IMR-90 (cell line): ENCODE results near the gene TSPAN4. TPM values are rescaled to one million over a fixed set of nuclear protein-coding genes. Genes with fewer than 3 reads are reported as not detected.

ENCODE experiments used
- ATAC-seq: fragments of 200-7000 bp; cut with Tn5 transposase; 2 replicates; pipeline ENCODE4 v1.9.1; 2020; ENCODE audit warnings: low read depth, mild to moderate bottlenecking, moderate library complexity
- BruUV-seq: library from RNA; stranded (reverse); fragments of 400-500 nt; replicated peaks from 2 replicates; lab custom pipeline; 2021; lab: Mats Ljungman, UMichigan
- CTCF ChIA-PET: fragments of 300-600 bp; formaldehyde crosslinking; extraction: SDS; loops from one replicate; lab custom pipeline; 2021; ENCODE audit warnings: antibody characterized with exemption; lab: Yijun Ruan, JAX
- POLR2A ChIA-PET: fragments of 300-600 bp; sonication (Branson Sonifier 250); formaldehyde crosslinking; loops from one replicate; lab custom pipeline; 2022; ENCODE audit warnings: antibody characterized with exemption; ENCODE audit not compliant: unreplicated experiment; lab: Charles Lee
- DNase-seq: peaks from one replicate; pipeline ENCODE4 v3.0.0; 2013
- H2AFZ ChIP-seq: replicated peaks from 2 replicates; pipeline ENCODE3; 2013; ENCODE audit warnings: low read length, mild to moderate bottlenecking; ENCODE audit not compliant: poor library complexity
- H2AK5ac ChIP-seq: 2 replicates; pipeline ENCODE4 v1.6.1; 2013; ENCODE audit warnings: low read depth, low read length, inconsistent platforms
- H2AK9ac ChIP-seq: replicated peaks from 2 replicates; pipeline ENCODE3; 2013; ENCODE audit warnings: mild to moderate bottlenecking, low read depth, low read length, moderate library complexity; ENCODE audit not compliant: poor library complexity
- H2BK120ac ChIP-seq: 2 replicates; pipeline ENCODE4 v1.6.1; 2013; ENCODE audit warnings: low read depth, low read length, inconsistent platforms
- H2BK15ac ChIP-seq: 3 replicates; pipeline ENCODE4 v1.6.1; 2013; ENCODE audit warnings: low read depth, low read length, inconsistent platforms
- H2BK20ac ChIP-seq: 2 replicates; pipeline ENCODE4 v1.6.1; 2013; ENCODE audit warnings: low read depth, mild to moderate bottlenecking, inconsistent platforms, low read length, moderate library complexity
- H2BK5ac ChIP-seq: 2 replicates; pipeline ENCODE4 v1.6.1; 2013; ENCODE audit warnings: mild to moderate bottlenecking, low read depth, low read length, inconsistent platforms; ENCODE audit not compliant: poor library complexity, severe bottlenecking
- H3K14ac ChIP-seq: replicated peaks from 2 replicates; pipeline ENCODE4 v1.6.1; 2013; ENCODE audit warnings: low read depth, low read length, inconsistent platforms
- H3K18ac ChIP-seq: 2 replicates; pipeline ENCODE4 v1.6.1; 2013; ENCODE audit warnings: low read depth, low read length, control low read depth
- H3K23ac ChIP-seq: 2 replicates; pipeline ENCODE4 v1.6.1; 2013; ENCODE audit warnings: low read depth, low read length, inconsistent platforms
- H3K27ac ChIP-seq: 2 replicates; pipeline ENCODE4 v1.5.1; 2013; ENCODE audit warnings: mild to moderate bottlenecking, control low read depth, low read length; ENCODE audit not compliant: insufficient read depth
- H3K27me3 ChIP-seq: 2 replicates; pipeline ENCODE4 v1.6.1; 2013; ENCODE audit warnings: low read length; ENCODE audit not compliant: control insufficient read depth, insufficient read depth
- H3K36me3 ChIP-seq: 2 replicates; pipeline ENCODE4 v1.6.1; 2013; ENCODE audit warnings: low read length, mixed read lengths; ENCODE audit not compliant: control insufficient read depth, insufficient read depth
- H3K4ac ChIP-seq: 2 replicates; pipeline ENCODE4 v1.6.1; 2013; ENCODE audit warnings: low read depth, low read length, inconsistent platforms
- H3K4me1 ChIP-seq: 2 replicates; pipeline ENCODE4 v1.6.1; 2013; ENCODE audit warnings: low read length, mixed read lengths; ENCODE audit not compliant: control insufficient read depth, insufficient read depth
- H3K4me2 ChIP-seq: 2 replicates; pipeline ENCODE4 v1.6.1; 2013; ENCODE audit warnings: low read depth, mild to moderate bottlenecking, control low read depth, low read length, moderate library complexity
- H3K4me3 ChIP-seq: 2 replicates; pipeline ENCODE4 v1.5.1; 2013; ENCODE audit warnings: low read depth, mild to moderate bottlenecking, control low read depth, low read length, moderate library complexity; ENCODE audit not compliant: insufficient read depth
- H3K56ac ChIP-seq: 2 replicates; pipeline ENCODE4 v1.6.1; 2013; ENCODE audit warnings: low read length, inconsistent platforms; ENCODE audit not compliant: insufficient read depth; ENCODE audit errors: extremely low read depth
- H3K79me1 ChIP-seq, 2 experiments: 2 replicates each; pipeline ENCODE4 v1.6.1; 2013; ENCODE audit warnings: low read length in 2 of 2, inconsistent platforms in 1 of 2, low read depth in 1 of 2
- H3K9ac ChIP-seq: 2 replicates; pipeline ENCODE4 v1.6.1; 2013; ENCODE audit warnings: low read depth, low read length, control low read depth
- H3K9me1 ChIP-seq: 2 replicates; pipeline ENCODE4 v1.6.1; 2013; ENCODE audit warnings: low read length, inconsistent platforms; ENCODE audit not compliant: insufficient read depth
- H3K9me3 ChIP-seq: 2 replicates; pipeline ENCODE4 v1.6.1; 2013; ENCODE audit warnings: low read length; ENCODE audit not compliant: control insufficient read depth, insufficient read depth
- H4K20me1 ChIP-seq: 2 replicates; pipeline ENCODE4 v1.6.1; 2013; ENCODE audit warnings: low read length, inconsistent platforms; ENCODE audit not compliant: insufficient read depth
- H4K5ac ChIP-seq: 2 replicates; pipeline ENCODE4 v1.6.1; 2013; ENCODE audit warnings: mild to moderate bottlenecking, low read depth, low read length, control low read depth
- H4K8ac ChIP-seq, 2 experiments: 2 replicates each; pipeline ENCODE4 v1.6.1; 2013; ENCODE audit warnings: low read depth in 2 of 2, low read length in 2 of 2, control low read depth in 1 of 2, inconsistent platforms in 1 of 2
- H4K91ac ChIP-seq: 2 replicates; pipeline ENCODE4 v1.6.1; 2013; ENCODE audit warnings: low read depth, low read length, inconsistent platforms; ENCODE audit not compliant: insufficient read depth
- BHLHE40 ChIP-seq: fragments of 150-350 bp; IDR thresholded peaks from 2 replicates; pipeline ENCODE4 v1.6.1; 2016; ENCODE audit warnings: mild to moderate bottlenecking, low read depth, low read length
- CEBPB ChIP-seq: IDR thresholded peaks from 2 replicates; pipeline ENCODE4 v1.6.1; 2012; ENCODE audit warnings: low read depth, low read length, improper control_type of control experiment
- CHD1 ChIP-seq: IDR thresholded peaks from 2 replicates; pipeline ENCODE4 v1.6.1; 2012; ENCODE audit warnings: low read depth, low read length, improper control_type of control experiment
- FOS ChIP-seq: fragments of 150-350 bp; IDR thresholded peaks from 2 replicates; pipeline ENCODE4 v1.6.1; 2016; ENCODE audit warnings: low read depth, low read length
- MAFK ChIP-seq: IDR thresholded peaks from 2 replicates; pipeline ENCODE4 v1.6.1; 2012; ENCODE audit warnings: low read depth, low read length, improper control_type of control experiment
- MAZ ChIP-seq: IDR thresholded peaks from 2 replicates; pipeline ENCODE4 v1.6.1; 2012; ENCODE audit warnings: low read depth, mild to moderate bottlenecking, low read length, improper control_type of control experiment, moderate library complexity, borderline replicate concordance
- MXI1 ChIP-seq: IDR thresholded peaks from 2 replicates; pipeline ENCODE4 v1.6.1; 2012; ENCODE audit warnings: low read depth, mild to moderate bottlenecking, low read length, moderate library complexity, borderline replicate concordance
- NFE2L2 ChIP-seq: fragments of 150-350 bp; IDR thresholded peaks from 2 replicates; pipeline ENCODE4 v1.6.1; 2016; ENCODE audit warnings: low read depth, mild to moderate bottlenecking, low read length
- POLR2A ChIP-seq: IDR thresholded peaks from 2 replicates; pipeline ENCODE4 v1.6.1; 2012; ENCODE audit warnings: mild to moderate bottlenecking, low read depth, low read length
- RAD21 ChIP-seq: IDR thresholded peaks from 2 replicates; pipeline ENCODE4 v1.6.1; 2012; ENCODE audit warnings: low read length, improper control_type of control experiment
- RFX5 ChIP-seq: IDR thresholded peaks from 2 replicates; pipeline ENCODE4 v1.8.0; 2012; ENCODE audit warnings: low read depth, mild to moderate bottlenecking, low read length, moderate library complexity
- SMC3 ChIP-seq: fragments of 150-350 bp; IDR thresholded peaks from 2 replicates; pipeline ENCODE4 v1.6.1; 2016; ENCODE audit warnings: low read depth, mild to moderate bottlenecking, antibody characterized with exemption, low read length, moderate library complexity
- USF2 ChIP-seq: fragments of 150-350 bp; IDR thresholded peaks from 2 replicates; pipeline ENCODE4 v1.6.1; 2017; ENCODE audit warnings: mild to moderate bottlenecking, antibody characterized with exemption, low read length, low read depth
- WGBS, 2 experiments: methylation state at CpG; one replicate each; pipeline versions ENCODE4 v1.1.5 to v1.1.7; 2013; ENCODE audit warnings: missing lambda C conversion rate in 2 of 2; ENCODE audit not compliant: insufficient read length in 1 of 2; ENCODE audit errors: extremely low coverage in 2 of 2; 5-methylcytosine and 5-hydroxymethylcytosine counted together
- dilution Hi-C: fragments of 300-500 bp; cut with HindIII; formaldehyde crosslinking; loops from one replicate; pipeline ENCODE4 v1.14.3; 2018; ENCODE audit warnings: low sequenced_read_pairs; ENCODE audit not compliant: unreplicated experiment
- in situ Hi-C: fragments of 300-500 bp; cut with MboI; formaldehyde crosslinking; loops from 3 replicates; pipeline ENCODE4 v1.14.3; 2019; ENCODE audit warnings: low sequenced_read_pairs, inconsistent platforms, mixed read lengths
- intact Hi-C: fragments of 100-400 bp; cut with micrococcal nuclease; formaldehyde crosslinking; loops from 2 replicates; pipeline ENCODE4 v1.10.0; 2022
- polyA plus RNA-seq, 3 experiments: library from polyadenylated mRNA; depleted of rRNA; stranded (reverse); fragments of >200 nt; gene quantifications; 2 replicates each; pipeline ENCODE4 v1.2.3, GENCODE V29; 2012; ENCODE audit warnings: low replicate concordance in 1 of 3
- total RNA-seq: library from RNA; depleted of rRNA; stranded (reverse); fragments of >200 nt; gene quantifications from 2 replicates; pipeline ENCODE4 v1.2.3, GENCODE V29; 2012
- TF ChIP-seq, protein P1 (sequence below): fragments of 150-350 bp; IDR thresholded peaks from 2 replicates; pipeline ENCODE4 v1.6.1; 2016; ENCODE audit warnings: low read depth, mild to moderate bottlenecking, low read length, moderate library complexity, borderline replicate concordance
- TF ChIP-seq, protein P2 (sequence below): conservative IDR thresholded peaks from 2 replicates; pipeline ENCODE4 v1.5.1; 2012; ENCODE audit warnings: mild to moderate bottlenecking, low read depth, low read length, improper control_type of control experiment

Gene TSPAN4
- total and polyA plus RNA-seq, 2 of the 4 experiments (the other 2 are of a cell fraction): 161 to 293 TPM

GRCh38 chr11:880447-880846 lies 37.8 kb downstream of the TSPAN4 start:
- H3K27ac ChIP-seq: no peak overlapping the region
- DNase-seq (no peak), ATAC-seq (no peak)
- no peaks in the 10 kb centered on the region for H3K79me1 ChIP-seq
- H3K9me3 ChIP-seq: no peaks in the 10 kb centered on the region
- no CpG with 5 or more reads among the region's 14 CpGs for WGBS, 2 experiments
- no peak overlapping the region for H2BK120ac ChIP-seq
- no peak overlapping the region for H2BK15ac ChIP-seq
- no peak overlapping the region for H3K4ac ChIP-seq
- ChIA-PET CTCF (no interaction called here), POLR2A (no interaction called here)
- H3K23ac ChIP-seq: no peak overlapping the region
- H2AFZ ChIP-seq: no peak overlapping the region
- no peak overlapping the region for H2BK20ac ChIP-seq
- no peak overlapping the region for H2AK5ac ChIP-seq
- H4K5ac ChIP-seq: no peak overlapping the region
- H3K4me3 ChIP-seq: no peak overlapping the region
- dilution Hi-C loops (no loop called here), intact Hi-C loops (no loop called here), in situ Hi-C loops (no loop called here)
- no peak overlapping the region for H3K56ac ChIP-seq
- no peak overlapping the region for H2BK5ac ChIP-seq
- peaks cover 12% of the 10 kb centered on the region for H3K36me3 ChIP-seq
- no peaks in the 10 kb centered on the region; the same call in 1 of the 2 replicates for H3K4me1 ChIP-seq
- no peak overlapping the region for H4K91ac ChIP-seq
- BruUV-seq: no TSS peak
- no peak overlapping the region for H4K8ac ChIP-seq
- H3K27me3 ChIP-seq: no peaks in the 10 kb centered on the region
- no peak overlapping the region for H3K14ac ChIP-seq
- no peaks in the 10 kb centered on the region; the same call in 1 of the 2 replicates for H4K20me1 ChIP-seq
- H3K9me1 ChIP-seq: no peaks in the 10 kb centered on the region; the same call in 1 of the 2 replicates
- no peak overlapping the region for H3K9ac ChIP-seq
- H3K18ac ChIP-seq: no peak overlapping the region
- H2AK9ac ChIP-seq: peak overlapping the region; percentile 37
- no peak for TF ChIP-seq CEBPB
- no peak for TF ChIP-seq MAZ
- no peak for TF ChIP-seq CHD1
- no peak for TF ChIP-seq BHLHE40
- TF ChIP-seq SMC3: no peak
- TF ChIP-seq, protein P1, sequence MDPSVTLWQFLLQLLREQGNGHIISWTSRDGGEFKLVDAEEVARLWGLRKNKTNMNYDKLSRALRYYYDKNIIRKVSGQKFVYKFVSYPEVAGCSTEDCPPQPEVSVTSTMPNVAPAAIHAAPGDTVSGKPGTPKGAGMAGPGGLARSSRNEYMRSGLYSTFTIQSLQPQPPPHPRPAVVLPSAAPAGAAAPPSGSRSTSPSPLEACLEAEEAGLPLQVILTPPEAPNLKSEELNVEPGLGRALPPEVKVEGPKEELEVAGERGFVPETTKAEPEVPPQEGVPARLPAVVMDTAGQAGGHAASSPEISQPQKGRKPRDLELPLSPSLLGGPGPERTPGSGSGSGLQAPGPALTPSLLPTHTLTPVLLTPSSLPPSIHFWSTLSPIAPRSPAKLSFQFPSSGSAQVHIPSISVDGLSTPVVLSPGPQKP: no peak
- TF ChIP-seq FOS: no peak
- no peak for TF ChIP-seq POLR2A
- TF ChIP-seq, protein P2, sequence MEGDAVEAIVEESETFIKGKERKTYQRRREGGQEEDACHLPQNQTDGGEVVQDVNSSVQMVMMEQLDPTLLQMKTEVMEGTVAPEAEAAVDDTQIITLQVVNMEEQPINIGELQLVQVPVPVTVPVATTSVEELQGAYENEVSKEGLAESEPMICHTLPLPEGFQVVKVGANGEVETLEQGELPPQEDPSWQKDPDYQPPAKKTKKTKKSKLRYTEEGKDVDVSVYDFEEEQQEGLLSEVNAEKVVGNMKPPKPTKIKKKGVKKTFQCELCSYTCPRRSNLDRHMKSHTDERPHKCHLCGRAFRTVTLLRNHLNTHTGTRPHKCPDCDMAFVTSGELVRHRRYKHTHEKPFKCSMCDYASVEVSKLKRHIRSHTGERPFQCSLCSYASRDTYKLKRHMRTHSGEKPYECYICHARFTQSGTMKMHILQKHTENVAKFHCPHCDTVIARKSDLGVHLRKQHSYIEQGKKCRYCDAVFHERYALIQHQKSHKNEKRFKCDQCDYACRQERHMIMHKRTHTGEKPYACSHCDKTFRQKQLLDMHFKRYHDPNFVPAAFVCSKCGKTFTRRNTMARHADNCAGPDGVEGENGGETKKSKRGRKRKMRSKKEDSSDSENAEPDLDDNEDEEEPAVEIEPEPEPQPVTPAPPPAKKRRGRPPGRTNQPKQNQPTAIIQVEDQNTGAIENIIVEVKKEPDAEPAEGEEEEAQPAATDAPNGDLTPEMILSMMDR: no peak
- TF ChIP-seq MAFK: no peak
- no peak for TF ChIP-seq RAD21
- TF ChIP-seq NFE2L2: no peak
- no peak for TF ChIP-seq MXI1
- no peak for TF ChIP-seq RFX5
- TF ChIP-seq USF2: no peak
- no peak overlapping the region for H3K4me2 ChIP-seq
